SJCRH30 (cell line): Measurements from ENCODE around the gene PMS1. TPM values are rescaled to one million over a fixed set of nuclear protein-coding genes. Genes with fewer than 3 reads are reported as not detected.
"Not testable (repeated sequence)": the region's sequence is repeated elsewhere in the genome, so short reads cannot be mapped to it uniquely, and the experiment has no call there.

Experiments
- DNase-seq, 2 experiments: peaks; one replicate each; pipeline ENCODE4 v3.0.0-alpha.2; 2015 to 2020
- H3K27ac ChIP-seq: fragments of 250-450 bp; sonication (Bioruptor Pico); 2 replicates; pipeline ENCODE4 v1.5.1; 2020; ENCODE audit warnings: mild to moderate bottlenecking, moderate library complexity
- H3K27me3 ChIP-seq: fragments of 250-450 bp; sonication (Bioruptor Pico); 2 replicates; pipeline ENCODE4 v1.5.1; 2020; ENCODE audit warnings: mild to moderate bottlenecking, moderate library complexity
- H3K36me3 ChIP-seq: fragments of 250-450 bp; sonication (Bioruptor Pico); 2 replicates; pipeline ENCODE4 v1.5.1; 2020; ENCODE audit warnings: mild to moderate bottlenecking, moderate library complexity
- H3K4me1 ChIP-seq: fragments of 250-450 bp; sonication (Bioruptor Pico); 2 replicates; pipeline ENCODE4 v1.5.1; 2020; ENCODE audit warnings: mild to moderate bottlenecking, moderate library complexity
- H3K4me3 ChIP-seq: fragments of 250-450 bp; sonication (Bioruptor Pico); 2 replicates; pipeline ENCODE4 v1.5.1; 2020; ENCODE audit warnings: mild to moderate bottlenecking, moderate library complexity
- H3K9me3 ChIP-seq: fragments of 250-450 bp; sonication (Bioruptor Pico); replicated peaks from 2 replicates; pipeline ENCODE4 v1.5.1; 2020; ENCODE audit warnings: mild to moderate bottlenecking, moderate library complexity
- total RNA-seq: library from RNA; depleted of rRNA; stranded (reverse); fragments of >200 nt; shearing (Covaris generic); gene quantifications from 2 replicates; pipeline ENCODE4 v1.2.3, GENCODE V29; 2014; rRNA removed

PMS1 gene
- 80.5 and 83.0 TPM in 2 replicates for total RNA-seq

- peaks cover 9% of the 10 kb centered on the region for H3K4me1 ChIP-seq
- H3K9me3 ChIP-seq = no peaks in the 10 kb centered on the region
- peaks cover 57% of the 10 kb centered on the region for H3K36me3 ChIP-seq
- no peaks in the 10 kb centered on the region for H3K27me3 ChIP-seq
- peak; percentile 100 for DNase-seq
- H3K27ac ChIP-seq = peak within 1 kb of the TSS; percentile 87
- H3K4me3 ChIP-seq = peak within 1 kb of the TSS; percentile 88
Measured at GRCh38 chr2:189783927-189784867, at the start of gene PMS1, which contains the start of gene ORMDL1. Gene PMS1, plus strand, starts transcription at chr2:189784450. Its CDS starts 7,360 bp downstream, at chr2:189791810. Gene ORMDL1, minus strand, starts transcription at chr2:189784339. Its CDS starts 1,744 bp downstream, at chr2:189782595.

GRCh38 chr2:189751080-189751658 lies 33.1 kb upstream of the PMS1 start:
- DNase-seq = peak; percentile 69 to 89
- no peaks in the 10 kb centered on the region for H3K4me1 ChIP-seq
- H3K9me3 ChIP-seq = no peaks in the 10 kb centered on the region
- peaks cover 49% of the 10 kb centered on the region for H3K36me3 ChIP-seq
- H3K27ac ChIP-seq = no peak overlapping the region
- no peaks in the 10 kb centered on the region for H3K27me3 ChIP-seq
- H3K4me3 ChIP-seq = no peak overlapping the region

- Histone ChIP-seq H3K4me1 (peaks cover 2% of the 10 kb centered on the region; the same call in 1 of the 2 replicates), H3K4me3 (no peak overlapping the region), H3K9me3 (no peaks in the 10 kb centered on the region), H3K36me3 (peaks cover 17% of the 10 kb centered on the region), H3K27me3 (no peaks in the 10 kb centered on the region), H3K27ac (no peak overlapping the region)
- DNase-seq = no peak
Measured at GRCh38 chr2:189756311-189756952, 27.8 kb upstream of the PMS1 start.

GRCh38 chr2:189760154-189760553 lies 24.1 kb upstream of the PMS1 start:
- H3K4me3 ChIP-seq, DNase-seq, H3K36me3 ChIP-seq, H3K27me3 ChIP-seq, H3K27ac ChIP-seq, H3K9me3 ChIP-seq: not testable (repeated sequence)
- peaks cover 13% of the 10 kb centered on the region for H3K4me1 ChIP-seq

GRCh38 chr2:189762229-189762550 lies 22.1 kb upstream of the PMS1 start:
- peaks cover 10% of the 10 kb centered on the region for H3K36me3 ChIP-seq
- peak overlapping the region; percentile 59 for H3K27ac ChIP-seq
- peak overlapping the region; percentile 92 for H3K4me3 ChIP-seq
- H3K4me1 ChIP-seq = peaks cover 13% of the 10 kb centered on the region
- H3K9me3 ChIP-seq = no peaks in the 10 kb centered on the region
- DNase-seq = no peak
- no peaks in the 10 kb centered on the region for H3K27me3 ChIP-seq

GRCh38 chr2:189762551-189763298 lies 21.5 kb upstream of the PMS1 start, which contains the start of gene OSGEPL1:
Gene OSGEPL1, minus strand, starts transcription at chr2:189762792. Its CDS starts 1,152 bp downstream, at chr2:189761640.
- Histone ChIP-seq H3K27ac (peak within 1 kb of the TSS; percentile 59), H3K4me1 (peaks cover 13% of the 10 kb centered on the region), H3K9me3 (no peaks in the 10 kb centered on the region), H3K27me3 (no peaks in the 10 kb centered on the region), H3K36me3 (peaks cover 15% of the 10 kb centered on the region), H3K4me3 (peak within 1 kb of the TSS; percentile 92)
- peak; percentile 99 for DNase-seq

GRCh38 chr2:189763908-189764661 lies 20.2 kb upstream of the PMS1 start:
- Histone ChIP-seq H3K27ac (no peak overlapping the region), H3K4me1 (peaks cover 13% of the 10 kb centered on the region), H3K4me3 (peak overlapping the region; percentile 92), H3K36me3 (peaks cover 27% of the 10 kb centered on the region), H3K9me3 (no peaks in the 10 kb centered on the region), H3K27me3 (no peaks in the 10 kb centered on the region)
- DNase-seq = peak in 1 of 2 experiments; percentile 66

- Histone ChIP-seq H3K36me3 (peaks cover 91% of the 10 kb centered on the region), H3K9me3 (no peaks in the 10 kb centered on the region), H3K4me3 (no peak overlapping the region), H3K27ac (no peak overlapping the region), H3K27me3 (no peaks in the 10 kb centered on the region), H3K4me1 (no peaks in the 10 kb centered on the region)
- DNase-seq = no peak
Measured at GRCh38 chr2:189770590-189771322, 13.5 kb upstream of the PMS1 start.

GRCh38 chr2:189772212-189772611 lies 12.0 kb upstream of the PMS1 start:
- DNase-seq = no peak
- H3K4me3 ChIP-seq = no peak overlapping the region
- no peaks in the 10 kb centered on the region for H3K9me3 ChIP-seq
- no peaks in the 10 kb centered on the region for H3K4me1 ChIP-seq
- H3K27me3 ChIP-seq = no peaks in the 10 kb centered on the region
- no peak overlapping the region for H3K27ac ChIP-seq
- peaks cover 96% of the 10 kb centered on the region for H3K36me3 ChIP-seq

GRCh38 chr2:189782221-189782671 lies 2.0 kb upstream of the PMS1 start:
- Histone ChIP-seq H3K36me3 (peaks cover 58% of the 10 kb centered on the region), H3K27me3 (no peaks in the 10 kb centered on the region), H3K9me3 (no peaks in the 10 kb centered on the region), H3K27ac (no peak overlapping the region), H3K4me3 (peak overlapping the region; percentile 88), H3K4me1 (peaks cover 9% of the 10 kb centered on the region)
- no peak for DNase-seq

GRCh38 chr2:189783451-189783926 lies 761 bp upstream of the PMS1 start:
- H3K36me3 ChIP-seq = peaks cover 57% of the 10 kb centered on the region
- DNase-seq = peak; percentile 50 to 83
- H3K4me3 ChIP-seq = peak overlapping the region; percentile 88
- H3K27ac ChIP-seq = peak overlapping the region; percentile 87
- H3K9me3 ChIP-seq = no peaks in the 10 kb centered on the region
- peaks cover 9% of the 10 kb centered on the region for H3K4me1 ChIP-seq
- no peaks in the 10 kb centered on the region for H3K27me3 ChIP-seq

GRCh38 chr2:189791338-189792042 lies 7.2 kb downstream of the PMS1 start:
- Histone ChIP-seq H3K4me3 (no peak overlapping the region), H3K36me3 (peaks cover 79% of the 10 kb centered on the region), H3K4me1 (no peaks in the 10 kb centered on the region), H3K27ac (no peak overlapping the region), H3K27me3 (no peaks in the 10 kb centered on the region), H3K9me3 (no peaks in the 10 kb centered on the region)
- DNase-seq = no peak
